ENCODE data around the gene ENTREP1.

DNA sequence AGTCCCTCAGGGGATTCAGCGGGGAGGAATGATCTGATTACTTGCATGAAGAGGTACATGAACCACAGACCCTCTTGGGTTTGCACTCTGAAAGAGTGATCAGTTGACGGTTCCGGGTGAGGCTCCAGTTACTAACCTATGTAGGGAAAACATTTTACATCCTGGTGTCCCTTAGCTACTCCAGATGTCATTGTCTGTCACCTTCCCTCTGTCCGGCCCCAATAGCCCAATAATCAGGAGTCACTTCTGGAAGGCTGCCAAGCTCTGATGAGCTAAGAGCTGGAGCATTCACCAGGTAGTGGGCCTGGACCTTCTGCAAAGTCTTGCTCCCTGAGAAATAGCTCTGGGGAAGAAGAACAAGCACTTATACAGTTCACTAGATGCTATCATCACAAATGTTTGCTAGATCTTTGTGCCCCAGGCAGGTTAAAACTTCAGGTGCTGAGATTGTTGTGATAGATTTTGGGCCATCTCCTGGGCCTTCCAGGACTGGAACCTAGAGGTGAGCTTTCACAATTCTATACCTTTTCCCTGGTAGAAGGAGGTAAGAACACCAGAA is 64.5 kb downstream of the ENTREP1 start:
- TF ChIP-seq, protein P1, sequence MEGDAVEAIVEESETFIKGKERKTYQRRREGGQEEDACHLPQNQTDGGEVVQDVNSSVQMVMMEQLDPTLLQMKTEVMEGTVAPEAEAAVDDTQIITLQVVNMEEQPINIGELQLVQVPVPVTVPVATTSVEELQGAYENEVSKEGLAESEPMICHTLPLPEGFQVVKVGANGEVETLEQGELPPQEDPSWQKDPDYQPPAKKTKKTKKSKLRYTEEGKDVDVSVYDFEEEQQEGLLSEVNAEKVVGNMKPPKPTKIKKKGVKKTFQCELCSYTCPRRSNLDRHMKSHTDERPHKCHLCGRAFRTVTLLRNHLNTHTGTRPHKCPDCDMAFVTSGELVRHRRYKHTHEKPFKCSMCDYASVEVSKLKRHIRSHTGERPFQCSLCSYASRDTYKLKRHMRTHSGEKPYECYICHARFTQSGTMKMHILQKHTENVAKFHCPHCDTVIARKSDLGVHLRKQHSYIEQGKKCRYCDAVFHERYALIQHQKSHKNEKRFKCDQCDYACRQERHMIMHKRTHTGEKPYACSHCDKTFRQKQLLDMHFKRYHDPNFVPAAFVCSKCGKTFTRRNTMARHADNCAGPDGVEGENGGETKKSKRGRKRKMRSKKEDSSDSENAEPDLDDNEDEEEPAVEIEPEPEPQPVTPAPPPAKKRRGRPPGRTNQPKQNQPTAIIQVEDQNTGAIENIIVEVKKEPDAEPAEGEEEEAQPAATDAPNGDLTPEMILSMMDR (IDR thresholded peaks at IDR 0.05) = no peak
- TF ChIP-seq EZH2 (IDR thresholded peaks at IDR 0.05; ENCODE audit: borderline replicate concordance, insufficient read depth, low read depth, low read length, poor library complexity, severe bottlenecking) = no peak
